HT-29 (cell line): Measurements from ENCODE around the gene GRM7. TPM values are rescaled to one million over a fixed set of nuclear protein-coding genes. Genes with fewer than 3 reads are reported as not detected.
"Not testable (repeated sequence)": the region's sequence is repeated elsewhere in the genome, so short reads cannot be mapped to it uniquely, and the experiment has no call there.

Experiments used
- DNase-seq: peaks from one replicate; pipeline ENCODE4 v3.0.0-alpha.2; 2015; ENCODE audit warnings: low spot score
- total RNA-seq: library from RNA; depleted of rRNA; stranded (reverse); fragments of >200 nt; shearing (Covaris generic); gene quantifications from 2 replicates; pipeline ENCODE4 v1.2.3, GENCODE V29; 2014; rRNA removed

The GRM7 gene
- 0.08 TPM in 1 of 2 replicates, not detected in the other for total RNA-seq

DNA sequence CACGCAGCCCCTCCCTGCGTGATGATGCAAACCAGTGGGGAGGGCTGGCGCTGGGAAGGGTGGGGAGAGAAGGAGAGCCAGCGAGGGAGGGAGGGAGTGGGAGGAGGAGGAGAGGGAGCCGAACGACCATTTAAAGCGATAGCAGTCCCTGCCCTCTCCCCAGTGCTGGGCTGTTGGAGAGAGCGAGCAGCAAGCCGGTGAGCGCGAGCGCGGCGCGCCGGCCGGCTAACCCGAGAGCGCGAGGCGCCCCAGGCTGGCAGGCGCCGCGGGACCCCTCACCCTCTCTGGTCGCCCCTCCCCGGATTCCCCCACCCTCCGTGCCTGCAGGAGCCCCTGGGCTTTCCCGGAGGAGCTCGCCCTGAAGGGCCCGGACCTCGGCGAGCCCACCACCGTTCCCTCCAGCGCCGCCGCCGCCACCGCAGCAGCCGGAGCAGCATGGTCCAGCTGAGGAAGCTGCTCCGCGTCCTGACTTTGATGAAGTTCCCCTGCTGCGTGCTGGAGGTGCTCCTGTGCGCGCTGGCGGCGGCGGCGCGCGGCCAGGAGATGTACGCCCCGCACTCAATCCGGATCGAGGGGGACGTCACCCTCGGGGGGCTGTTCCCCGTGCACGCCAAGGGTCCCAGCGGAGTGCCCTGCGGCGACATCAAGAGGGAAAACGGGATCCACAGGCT lies at the start of gene GRM7:
TSS of gene GRM7 (plus strand) at position 162 of the 671 bp plus-strand sequence.
- no peak for DNase-seq

DNA sequence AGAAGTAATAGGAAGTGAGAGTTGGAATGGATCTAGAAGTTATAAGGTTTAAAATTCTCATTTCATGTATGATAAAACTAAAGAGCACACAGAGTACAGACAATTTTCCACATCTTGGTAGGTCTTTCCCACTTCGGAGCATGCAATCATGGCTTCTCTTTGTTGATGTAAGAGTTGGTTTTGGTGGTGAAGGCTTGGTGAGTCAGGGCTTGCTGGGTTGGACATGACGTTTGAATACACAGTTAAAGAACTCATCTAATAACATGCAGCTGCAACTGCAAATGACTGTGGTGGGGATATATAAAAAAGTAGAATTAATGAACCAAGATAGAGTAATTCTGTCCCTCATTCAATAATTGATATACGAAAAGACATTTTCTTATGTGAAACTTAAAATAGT lies 39.5 kb upstream of the GRM7 start:
- no peak for DNase-seq

DNA sequence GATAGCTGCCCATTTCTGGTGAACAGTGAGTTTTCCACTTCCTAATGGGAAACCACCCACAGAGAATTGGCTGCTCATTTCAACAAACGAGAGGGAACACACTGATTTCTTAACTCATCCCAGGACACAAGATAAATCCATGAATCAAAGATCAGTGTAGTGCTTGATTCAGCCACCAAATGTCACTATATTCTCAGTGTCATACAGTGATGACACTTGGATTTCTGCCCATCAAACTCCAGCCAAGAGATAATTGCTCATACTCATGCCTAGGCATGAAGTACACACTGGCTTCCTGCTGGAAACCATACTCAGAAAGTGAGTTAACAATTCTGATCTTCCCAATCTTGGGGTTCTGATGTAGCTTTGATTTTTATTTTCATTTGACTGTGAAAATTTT lies 35.4 kb upstream of the GRM7 start:
- DNase-seq, result no peak

DNA sequence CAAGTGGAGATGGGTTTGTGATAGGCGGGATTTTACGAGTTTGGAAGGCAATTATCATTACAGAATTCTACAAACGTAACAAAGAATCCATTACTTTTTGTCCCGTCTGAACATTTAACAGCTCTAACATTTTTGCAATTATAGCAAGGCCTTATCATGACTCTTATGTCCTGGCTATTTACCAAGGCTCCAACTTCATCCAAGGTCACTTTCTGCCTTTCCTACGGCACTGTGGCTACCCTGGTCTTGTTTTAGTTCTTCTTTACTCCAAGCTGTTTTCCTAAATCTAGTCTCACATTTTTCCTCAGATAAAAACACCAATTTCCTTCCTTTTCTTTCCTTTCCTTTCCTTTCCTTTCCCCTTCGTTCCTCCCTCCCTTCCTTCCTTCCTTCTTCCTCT lies 33.5 kb upstream of the GRM7 start:
- DNase-seq, result no peak

DNA sequence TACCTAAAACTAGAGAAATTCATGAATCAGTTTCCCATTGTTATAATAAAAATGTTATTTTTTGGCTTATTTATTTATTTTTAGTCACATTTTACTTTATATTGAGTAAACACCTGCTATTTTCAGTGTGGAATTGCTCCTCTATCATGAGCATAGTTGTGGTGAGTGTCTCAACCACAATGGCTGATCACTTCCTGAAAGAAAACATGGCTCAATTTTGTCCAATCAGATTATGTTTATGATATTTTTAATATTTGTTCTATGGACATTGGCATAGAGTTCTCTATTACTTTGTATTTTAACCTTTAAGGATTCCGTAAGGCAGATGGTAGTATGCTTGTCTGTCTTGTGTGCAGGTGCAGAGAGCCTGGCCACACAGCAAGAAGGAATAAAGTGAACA lies 16.2 kb upstream of the GRM7 start:
- DNase-seq, result no peak

DNA sequence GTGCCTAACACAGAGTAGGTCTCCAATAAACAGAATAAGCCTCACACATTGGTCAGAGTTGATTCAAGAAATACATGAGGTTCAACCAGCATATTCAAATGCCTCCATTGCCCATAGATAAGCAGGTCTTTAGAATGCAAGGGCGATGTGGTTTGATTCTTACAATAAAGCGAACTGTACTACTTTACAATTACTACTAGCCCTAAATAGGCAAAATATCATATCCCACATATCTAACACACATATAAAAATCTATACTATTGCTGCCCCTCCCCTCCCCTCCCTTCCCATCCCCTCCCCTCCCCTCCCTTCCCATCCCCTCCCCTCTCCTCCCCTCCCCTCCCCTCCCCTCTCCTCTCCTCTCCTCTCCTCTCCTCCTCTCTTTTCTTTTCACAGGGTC lies 6.7 kb upstream of the GRM7 start:
- DNase-seq, result no peak

DNA sequence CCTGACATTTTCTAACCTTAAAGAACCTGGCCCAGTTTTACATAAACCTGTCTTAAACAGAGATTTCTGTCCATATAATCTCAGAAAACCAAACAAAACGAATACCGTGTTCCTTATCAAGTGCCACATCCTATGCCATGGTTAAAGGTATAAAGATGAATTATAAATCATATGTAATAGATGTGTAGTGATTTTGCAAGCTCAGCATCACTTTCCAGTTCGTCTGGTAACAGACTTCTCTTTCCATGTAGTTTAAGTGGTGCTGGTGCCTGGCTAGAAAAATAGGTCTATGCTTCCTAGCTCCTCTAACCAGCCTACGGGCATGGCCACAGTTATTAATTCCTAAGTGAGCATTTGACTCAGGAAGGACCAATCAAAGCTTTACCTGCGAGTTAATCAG lies 3.4 kb upstream of the GRM7 start:
- no peak for DNase-seq

DNA sequence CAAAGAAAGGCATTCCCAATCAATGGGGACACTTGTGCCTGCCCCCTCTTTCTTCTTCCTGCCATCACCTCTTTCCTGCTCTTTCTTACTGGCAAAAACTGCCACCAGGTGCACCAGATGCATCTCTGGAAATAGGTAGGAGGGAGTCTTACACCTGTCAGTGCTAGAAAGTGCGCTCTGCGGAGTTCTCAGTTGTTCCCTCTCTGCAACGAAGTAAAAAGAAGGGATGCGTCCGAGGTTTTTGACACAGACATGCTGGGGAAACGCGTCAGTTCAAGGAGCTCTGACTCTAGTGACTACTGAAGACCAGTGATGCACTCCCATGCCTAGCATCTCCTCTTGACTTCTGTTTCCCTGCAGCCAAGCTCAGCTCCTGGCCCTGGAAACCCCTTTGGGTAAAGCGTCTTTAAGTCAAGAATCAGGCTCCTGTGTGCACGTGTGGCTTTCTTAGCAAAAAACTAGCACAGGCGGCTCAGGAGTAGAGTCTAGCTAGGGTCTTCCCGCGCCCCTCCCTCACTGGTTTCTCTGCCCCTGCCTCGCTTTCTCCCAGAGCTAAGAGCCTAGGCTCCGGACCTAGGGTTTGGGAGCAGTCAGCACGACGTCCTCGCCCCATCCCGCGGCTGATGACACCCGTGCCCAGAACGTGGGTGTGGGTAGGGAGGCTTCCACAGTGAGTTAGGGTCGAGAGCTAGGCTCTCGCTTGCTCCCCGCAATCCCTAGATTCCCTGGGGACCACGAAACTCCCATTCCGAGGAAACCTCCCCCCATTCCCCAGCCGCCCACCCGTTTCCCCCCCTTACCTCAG lies 564 bp upstream of the GRM7 start:
- no peak for DNase-seq

DNA sequence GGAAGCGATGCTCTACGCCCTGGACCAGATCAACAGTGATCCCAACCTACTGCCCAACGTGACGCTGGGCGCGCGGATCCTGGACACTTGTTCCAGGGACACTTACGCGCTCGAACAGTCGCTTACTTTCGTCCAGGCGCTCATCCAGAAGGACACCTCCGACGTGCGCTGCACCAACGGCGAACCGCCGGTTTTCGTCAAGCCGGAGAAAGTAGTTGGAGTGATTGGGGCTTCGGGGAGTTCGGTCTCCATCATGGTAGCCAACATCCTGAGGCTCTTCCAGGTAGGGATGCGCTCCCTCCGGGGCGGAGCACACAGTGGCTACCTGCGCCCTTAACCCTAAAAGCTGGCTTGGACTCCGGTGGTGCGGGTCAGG lies 698 bp downstream of the GRM7 start:
- DNase-seq, result no peak

DNA sequence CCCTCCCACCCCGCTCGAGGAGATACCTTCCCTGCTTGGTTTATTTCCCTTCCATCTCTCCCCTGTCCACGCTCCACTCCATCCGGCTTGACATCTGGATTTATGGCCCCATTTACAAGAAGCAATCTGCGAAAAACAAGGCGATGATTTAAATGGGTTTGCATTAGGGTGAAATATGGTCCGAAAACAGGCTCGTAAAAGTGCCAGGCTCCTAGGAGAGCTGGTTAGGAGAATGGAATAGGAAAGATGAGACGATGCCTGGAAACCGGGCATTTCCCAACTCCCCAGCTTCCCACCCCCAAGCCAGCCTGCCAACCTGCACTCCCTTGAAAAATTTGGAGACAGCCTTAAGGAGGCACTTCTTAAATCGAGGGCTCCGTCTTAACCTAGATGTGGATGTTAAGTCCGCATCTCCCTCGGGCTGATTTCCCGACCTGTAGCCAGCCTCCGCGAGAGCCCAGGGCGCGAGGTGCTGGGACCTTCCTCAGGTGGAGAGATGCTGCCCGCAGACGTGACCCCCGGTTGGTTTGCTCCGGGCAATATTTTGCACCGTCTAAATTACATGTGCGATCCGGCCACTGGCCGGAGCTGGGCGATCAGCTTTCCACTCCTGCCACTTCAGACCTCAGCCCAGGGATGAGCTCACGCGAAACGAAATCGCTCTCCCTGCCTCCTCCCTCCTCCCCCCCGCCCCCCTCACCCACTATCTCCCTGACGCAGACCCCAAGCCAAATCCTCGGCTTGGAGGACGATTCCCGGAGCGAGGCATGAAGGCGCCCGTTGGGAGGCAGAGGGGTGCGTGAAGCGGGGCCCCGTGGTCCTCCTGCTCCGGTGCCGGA lies 1.3 kb downstream of the GRM7 start:
- no peak for DNase-seq

DNA sequence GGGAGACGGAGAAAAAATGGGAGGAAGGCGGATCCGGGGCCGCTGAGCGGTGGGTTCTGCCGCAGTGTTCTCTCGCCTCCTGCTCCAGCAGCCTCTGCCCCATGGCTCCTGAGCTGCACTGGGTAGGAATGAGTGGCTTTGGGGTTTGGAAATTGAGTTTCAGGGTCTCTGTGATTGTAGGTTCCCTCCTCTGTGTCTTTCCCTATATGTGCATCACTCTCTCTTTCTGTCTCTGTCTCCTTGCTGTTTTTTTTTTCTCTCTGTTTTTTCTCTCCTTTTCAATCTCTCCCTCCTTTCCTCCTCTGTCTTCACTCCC lies 1.9 kb downstream of the GRM7 start:
- DNase-seq, result no peak

DNA sequence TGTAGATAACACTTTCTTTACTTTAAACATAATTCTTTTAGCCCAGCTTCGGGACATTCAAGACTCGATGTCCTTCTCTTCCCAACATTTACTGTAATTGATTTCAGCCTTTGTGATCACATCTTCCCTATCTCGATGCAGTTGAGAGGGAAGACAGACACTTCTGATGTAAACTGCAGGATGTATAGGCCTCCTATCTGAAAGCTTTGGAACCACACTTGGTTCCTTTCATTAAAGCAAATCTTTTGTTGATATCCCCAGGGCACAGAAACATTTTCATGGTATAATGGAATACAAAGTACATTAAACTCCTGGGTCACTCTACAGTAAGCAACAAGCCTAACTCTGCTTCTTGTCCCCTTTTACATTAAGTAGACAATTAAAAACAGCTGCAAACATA lies 6.4 kb downstream of the GRM7 start:
- no peak for DNase-seq

DNA sequence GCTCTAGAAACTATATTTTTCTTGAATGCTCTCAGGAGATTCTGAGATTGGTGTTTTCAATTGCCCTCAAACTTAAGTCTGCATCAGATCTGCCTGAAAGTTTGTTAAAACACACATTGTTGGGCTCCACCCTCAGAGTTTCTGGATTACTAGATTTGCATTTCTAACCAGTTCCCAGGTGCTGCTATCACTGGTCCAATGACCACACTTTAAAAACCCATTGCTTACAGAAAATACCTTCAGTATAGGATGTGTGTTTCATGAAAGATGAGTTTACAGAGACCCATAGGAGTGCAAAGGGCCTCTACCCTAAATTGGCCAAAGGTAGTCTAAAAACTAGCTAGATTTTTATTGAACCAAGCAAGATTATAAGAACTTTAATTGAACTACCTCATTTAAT lies 17.8 kb downstream of the GRM7 start:
- DNase-seq, result no peak

DNA sequence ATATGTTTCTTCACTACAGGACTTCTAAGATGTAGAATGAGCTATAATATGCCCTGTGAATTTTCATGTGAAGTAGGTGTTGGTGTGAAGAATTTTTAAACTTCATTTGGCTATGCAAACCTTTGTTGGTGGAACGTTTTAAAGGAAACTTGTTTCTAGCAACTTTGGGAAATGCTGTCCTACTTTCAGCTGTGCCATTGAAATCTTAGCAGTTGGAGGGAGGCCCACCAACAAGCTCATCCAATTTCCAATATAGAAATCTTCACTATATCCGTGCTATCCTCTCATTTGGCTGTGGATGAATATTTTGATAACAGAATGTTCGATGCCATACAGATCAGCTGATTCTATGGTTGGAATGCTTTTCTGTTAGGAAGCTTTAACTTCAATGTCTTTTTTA lies 51.3 kb downstream of the GRM7 start:
- DNase-seq, result no peak

DNA sequence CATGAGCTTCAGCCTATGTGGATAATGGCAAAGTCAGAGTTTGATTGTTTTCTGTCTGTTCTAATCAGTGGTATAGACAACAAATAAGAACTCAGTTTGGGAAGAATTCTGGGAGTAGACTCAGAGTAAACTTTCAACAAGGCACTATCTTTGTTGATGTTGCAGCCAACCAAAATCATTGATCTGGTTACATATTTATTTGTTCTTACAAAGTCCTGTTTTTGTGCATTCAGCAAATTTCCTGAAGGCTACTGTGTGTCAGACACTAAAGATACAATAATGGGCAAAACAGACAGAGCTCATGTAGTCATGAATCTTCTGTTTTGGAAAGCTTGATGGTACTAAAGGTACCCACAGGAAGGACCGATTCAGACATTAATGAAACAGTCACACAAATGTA lies 55.0 kb downstream of the GRM7 start:
- no peak for DNase-seq

DNA sequence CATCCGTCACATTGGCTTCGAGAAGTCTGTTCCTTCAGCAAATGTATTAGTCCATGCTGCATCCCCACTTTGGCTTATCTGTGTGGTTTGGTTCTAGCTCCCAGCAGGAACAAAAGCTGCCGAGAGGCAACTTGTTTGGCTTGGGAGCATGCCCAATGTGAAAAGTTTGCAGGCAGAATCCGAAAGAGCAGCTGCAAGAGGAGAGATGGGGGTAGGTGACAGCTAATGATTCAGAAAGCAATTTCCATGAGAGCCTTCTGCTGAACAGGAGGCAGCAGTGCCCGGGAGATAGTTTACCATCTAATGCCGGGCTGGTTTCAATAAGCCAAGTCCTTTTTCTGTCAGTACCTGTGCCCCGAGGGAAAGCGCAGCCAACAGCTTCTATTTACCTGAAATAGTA lies 60.2 kb downstream of the GRM7 start:
- no peak for DNase-seq

DNA sequence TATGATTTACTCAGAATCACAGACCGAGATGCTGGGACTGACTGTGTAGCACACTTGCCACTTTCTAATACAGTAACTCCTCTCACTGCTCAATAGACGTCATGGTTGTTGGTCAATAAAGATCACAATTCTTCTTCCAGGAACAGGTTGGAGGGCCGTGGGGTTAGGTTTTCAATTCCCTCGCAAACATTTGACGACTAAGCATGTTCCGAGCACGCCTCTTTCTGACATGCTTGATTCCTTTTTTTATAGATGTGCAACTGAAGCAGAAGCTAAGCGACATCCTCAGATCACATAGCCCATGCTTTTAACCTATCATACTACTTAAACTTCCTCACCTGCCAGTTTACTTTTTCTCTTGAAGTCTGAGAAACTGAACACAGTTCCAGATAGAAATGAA lies 61.0 kb downstream of the GRM7 start:
- no peak for DNase-seq

DNA sequence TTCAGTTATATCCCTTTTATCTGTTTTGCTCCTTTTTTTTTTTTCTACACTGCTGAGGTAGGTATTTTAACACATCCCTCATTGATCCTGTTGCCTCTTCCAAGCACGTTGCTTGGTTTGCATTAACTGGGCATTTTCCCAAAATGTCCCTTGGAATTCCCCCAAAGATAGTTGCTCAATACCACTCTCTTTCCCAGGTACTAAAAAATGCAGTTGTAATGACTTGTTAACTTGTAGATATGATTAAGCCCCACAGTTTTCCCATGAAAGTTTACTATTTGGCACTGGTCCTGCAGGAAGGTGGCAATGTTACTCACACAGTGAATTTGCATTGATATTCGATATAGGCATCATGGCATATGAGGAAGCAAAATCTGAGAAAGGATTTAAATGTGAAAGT lies 67.1 kb downstream of the GRM7 start:
- DNase-seq, result no peak

DNA sequence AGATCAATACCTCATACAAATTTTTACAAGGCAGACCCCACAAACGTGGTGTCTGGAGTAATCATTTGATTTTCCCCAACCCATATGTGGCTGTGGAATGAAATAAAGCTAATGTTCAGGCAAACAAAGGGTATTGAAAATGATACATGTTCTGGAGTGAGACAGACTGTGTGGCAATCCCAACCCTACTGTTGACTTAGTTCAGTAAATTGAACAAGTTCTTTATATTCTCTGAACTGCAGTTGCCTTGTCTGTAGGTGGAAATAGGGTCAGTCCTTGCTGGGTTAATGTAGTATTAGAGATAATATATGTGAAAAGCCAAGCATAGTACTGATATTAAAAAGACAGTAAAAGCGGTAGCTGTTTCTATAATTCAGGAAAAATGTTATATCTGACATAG lies 69.0 kb downstream of the GRM7 start:
- no peak for DNase-seq

DNA sequence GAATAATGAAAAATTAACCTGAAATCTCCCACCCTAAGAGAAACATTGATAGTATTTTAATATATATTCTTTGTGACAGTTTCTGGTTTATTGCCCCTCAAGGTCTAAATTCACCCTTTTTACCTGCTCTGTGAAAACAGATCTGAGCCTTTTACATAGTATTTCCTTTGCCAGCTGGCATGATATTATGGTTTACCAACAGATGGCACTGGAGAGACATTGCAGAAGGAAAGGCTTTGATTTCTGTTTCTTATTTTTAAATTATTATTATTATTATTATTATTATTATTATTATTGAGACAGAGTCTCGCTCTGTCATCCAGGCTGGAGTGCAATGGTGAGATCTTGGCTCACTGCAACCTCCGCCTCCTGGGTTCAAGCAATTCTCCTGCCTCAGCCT lies 74.5 kb downstream of the GRM7 start:
- not testable (repeated sequence) for DNase-seq

DNA sequence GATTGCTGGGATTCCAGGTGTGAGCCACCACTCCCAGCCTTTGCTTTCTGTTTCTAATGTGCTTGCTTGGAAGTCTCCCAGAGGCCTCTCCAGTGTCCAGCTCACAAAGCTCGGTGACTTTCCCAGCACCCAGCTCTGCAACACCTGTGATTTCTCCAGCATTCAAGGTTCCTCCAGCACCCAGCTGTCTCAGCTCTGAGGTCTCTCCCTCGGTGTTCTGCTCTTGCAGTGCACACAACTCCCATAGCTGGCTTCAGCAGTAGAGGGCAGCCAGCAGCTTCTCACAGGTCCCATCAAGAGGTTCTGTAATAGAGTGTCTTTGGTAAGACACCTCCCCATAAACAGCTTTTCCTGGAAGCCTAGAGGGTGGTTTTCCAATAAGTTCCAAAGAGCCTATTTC lies 75.1 kb downstream of the GRM7 start:
- no peak for DNase-seq

DNA sequence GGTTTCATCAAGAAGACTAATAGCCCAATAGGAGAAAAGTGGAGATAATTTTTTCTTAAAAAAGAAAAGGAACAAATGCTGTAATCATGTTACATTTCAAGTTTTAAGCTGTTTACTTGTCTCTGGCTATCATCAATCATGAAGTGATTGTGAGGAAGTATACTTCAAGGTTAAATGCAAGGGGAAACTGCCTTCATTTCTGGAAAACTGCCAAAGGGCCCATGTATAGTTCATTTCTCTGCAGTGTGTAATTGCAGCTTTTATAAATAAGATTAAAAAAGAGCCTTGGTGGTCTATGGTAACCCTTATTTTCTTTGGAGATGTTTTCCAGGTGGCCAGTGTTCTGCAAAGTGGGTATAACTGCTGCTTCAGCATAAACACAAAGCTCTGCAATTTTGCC lies 101.9 kb downstream of the GRM7 start:
- DNase-seq, result no peak

DNA sequence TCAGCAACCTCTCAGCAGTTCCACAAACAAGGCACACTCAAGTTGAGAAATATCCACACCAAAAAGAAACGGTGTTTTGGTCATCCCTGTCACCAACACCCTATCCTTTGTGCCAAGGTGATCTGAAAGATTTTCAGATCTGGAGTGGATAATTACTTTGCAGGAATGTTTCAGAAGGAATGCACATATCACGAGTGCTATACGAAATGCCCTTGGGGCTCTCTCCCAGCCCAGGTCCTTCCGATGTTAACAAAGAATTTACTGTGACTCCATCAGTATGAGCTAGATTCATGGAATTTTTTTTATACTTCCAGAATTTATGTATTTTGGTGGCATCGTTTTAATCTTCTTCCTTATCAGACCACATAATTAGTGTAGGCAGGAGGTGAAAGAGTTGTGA lies 105.0 kb downstream of the GRM7 start:
- DNase-seq, result no peak
